ENCODE measurements around the gene SMIM32. TPM values are rescaled to one million over a fixed set of nuclear protein-coding genes. Genes with fewer than 3 reads are reported as not detected.

SMIM32 gene
- total and polyA plus RNA-seq, 2 experiments from 2014 or later, result not detected

GRCh38 chr5:136205061-136205702, 12.2 kb upstream of the SMIM32 start:
- in situ Hi-C loops (cut with MboI), result loop anchor here (25.0 kb wide), 1 partner anchor 643 kb away; no protein-coding TSS in a partner anchor
- no peak for DNase-seq
- H3K79me2 ChIP-seq (ENCODE audit: insufficient read depth), result no peaks in the 10 kb centered on the region
- H3K4me1 ChIP-seq (ENCODE audit: insufficient read depth), result no peaks in the 10 kb centered on the region
- TF ChIP-seq EZH2phosphoT487 (IDR thresholded peaks at IDR 0.05; ENCODE audit: insufficient read depth, low read depth), result no peak
- no peak for TF ChIP-seq EZH2 (IDR thresholded peaks at IDR 0.05; ENCODE audit: insufficient read depth, poor library complexity, severe bottlenecking)
- no peaks in the 10 kb centered on the region for H3K36me3 ChIP-seq (ENCODE audit: low read depth)
- H3K9me3 ChIP-seq (ENCODE audit: low read depth), result no peaks in the 10 kb centered on the region
- WGBS, 2 experiments (ENCODE audit: low coverage in 1 of 2, low lambda C conversion rate in 2 of 2, missing lambda C conversion rate in 2 of 2), result 83 to 87% methylated on average over 8 of the region's 8 CpGs
- H4K20me1 ChIP-seq (ENCODE audit: insufficient read depth), result no peaks in the 10 kb centered on the region
- no peak overlapping the region for H3K4me2 ChIP-seq (ENCODE audit: unreplicated experiment)
- H3F3A ChIP-seq (ENCODE audit: insufficient read depth), result no peaks in the 10 kb centered on the region
- no peak overlapping the region for H2AFZ ChIP-seq
- H3K4me3 ChIP-seq, result no peak overlapping the region
- H3K9ac ChIP-seq, result no peak overlapping the region
- H3K27ac ChIP-seq, result no peak overlapping the region
- H3K9me2 ChIP-seq (ENCODE audit: insufficient read depth), result no peaks in the 10 kb centered on the region
- H3K27me3 ChIP-seq (replicated peaks; ENCODE audit: insufficient read depth), result no peaks in the 10 kb centered on the region

DNA sequence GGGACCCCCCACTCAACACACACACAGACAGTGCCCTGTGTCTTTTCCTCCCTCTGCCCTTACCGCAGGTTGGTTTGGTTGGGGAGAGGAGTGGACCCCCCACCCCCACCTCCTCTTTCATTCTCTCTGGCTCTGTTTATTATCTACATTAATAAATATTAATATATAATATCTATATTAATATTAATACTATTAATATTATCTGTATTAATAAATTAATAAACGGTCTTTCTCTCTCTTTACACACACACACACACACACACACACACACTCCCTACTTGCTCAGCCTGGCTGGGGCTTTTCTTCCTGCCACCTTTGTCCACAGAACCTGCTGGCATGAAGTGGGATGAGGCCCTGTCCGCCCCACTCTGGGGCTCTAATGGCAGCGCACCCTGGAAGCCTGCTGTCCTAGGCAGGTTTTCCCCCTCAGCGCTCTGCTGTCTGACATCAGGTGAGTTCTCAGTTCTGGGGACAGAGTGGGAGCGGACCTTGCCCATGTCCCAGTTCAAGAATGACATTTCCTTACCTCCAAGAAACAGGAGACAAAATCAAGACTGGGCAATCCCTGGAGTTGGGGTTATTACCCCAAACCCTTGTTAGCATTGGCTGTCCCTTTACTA, 10.5 kb upstream of the SMIM32 start:
- H3K4me1 ChIP-seq (ENCODE audit: insufficient read depth), result no peaks in the 10 kb centered on the region
- no peaks in the 10 kb centered on the region for H3K9me3 ChIP-seq (ENCODE audit: low read depth)
- no peaks in the 10 kb centered on the region for H3F3A ChIP-seq (ENCODE audit: insufficient read depth)
- H3K27ac ChIP-seq, result no peak overlapping the region
- no peak overlapping the region for H3K4me2 ChIP-seq (ENCODE audit: unreplicated experiment)
- DNase-seq, result no peak
- no peak overlapping the region for H3K4me3 ChIP-seq
- no peak overlapping the region for H3K9ac ChIP-seq
- no peaks in the 10 kb centered on the region for H4K20me1 ChIP-seq (ENCODE audit: insufficient read depth)
- H3K36me3 ChIP-seq (ENCODE audit: low read depth), result no peaks in the 10 kb centered on the region
- in situ Hi-C loops (cut with MboI), result loop anchor here (25.0 kb wide), 1 partner anchor 641 kb away; no protein-coding TSS in a partner anchor
- H3K9me2 ChIP-seq (ENCODE audit: insufficient read depth), result no peaks in the 10 kb centered on the region
- H3K79me2 ChIP-seq (ENCODE audit: insufficient read depth), result no peaks in the 10 kb centered on the region
- TF ChIP-seq EZH2 (IDR thresholded peaks at IDR 0.05; ENCODE audit: insufficient read depth, poor library complexity, severe bottlenecking), result no peak
- TF ChIP-seq EZH2phosphoT487 (IDR thresholded peaks at IDR 0.05; ENCODE audit: insufficient read depth, low read depth), result no peak
- 88 to 98% methylated on average over 6 of the region's 6 CpGs for WGBS, 2 experiments (ENCODE audit: low coverage in 1 of 2, low lambda C conversion rate in 2 of 2, missing lambda C conversion rate in 2 of 2)
- H3K27me3 ChIP-seq (replicated peaks; ENCODE audit: insufficient read depth), result no peaks in the 10 kb centered on the region
- H2AFZ ChIP-seq, result no peak overlapping the region

- Histone ChIP-seq H4K20me1 (ENCODE audit: insufficient read depth) (no peaks in the 10 kb centered on the region), H3K36me3 (ENCODE audit: low read depth) (no peaks in the 10 kb centered on the region), H3K4me1 (ENCODE audit: insufficient read depth) (no peaks in the 10 kb centered on the region), H3K4me3 (no peak overlapping the region), H3K4me2 (ENCODE audit: unreplicated experiment) (no peak overlapping the region), H2AFZ (no peak overlapping the region), H3K27ac (no peak overlapping the region), H3K9ac (no peak overlapping the region), H3K9me2 (ENCODE audit: insufficient read depth) (no peaks in the 10 kb centered on the region), H3K27me3 (replicated peaks; ENCODE audit: insufficient read depth) (no peaks in the 10 kb centered on the region), H3K9me3 (ENCODE audit: low read depth) (no peaks in the 10 kb centered on the region), H3F3A (ENCODE audit: insufficient read depth) (no peaks in the 10 kb centered on the region), H3K79me2 (ENCODE audit: insufficient read depth) (no peaks in the 10 kb centered on the region)
- DNase-seq, result no peak
- no peak for TF ChIP-seq EZH2phosphoT487 (IDR thresholded peaks at IDR 0.05; ENCODE audit: insufficient read depth, low read depth)
- TF ChIP-seq EZH2 (IDR thresholded peaks at IDR 0.05; ENCODE audit: insufficient read depth, poor library complexity, severe bottlenecking), result no peak
- in situ Hi-C loops (cut with MboI), result loop anchor here (25.0 kb wide), 1 partner anchor 640 kb away; no protein-coding TSS in a partner anchor
- 46 to 54% methylated on average over 13 of the region's 13 CpGs for WGBS, 2 experiments (ENCODE audit: low coverage in 1 of 2, low lambda C conversion rate in 2 of 2, missing lambda C conversion rate in 2 of 2)
Measured at GRCh38 chr5:136202469-136203205, 9.7 kb upstream of the SMIM32 start.

- Histone ChIP-seq H4K20me1 (ENCODE audit: insufficient read depth) (no peaks in the 10 kb centered on the region), H3K4me3 (no peak overlapping the region), H2AFZ (no peak overlapping the region), H3K9ac (no peak overlapping the region), H3K4me1 (ENCODE audit: insufficient read depth) (no peaks in the 10 kb centered on the region), H3K27ac (no peak overlapping the region), H3K36me3 (ENCODE audit: low read depth) (no peaks in the 10 kb centered on the region), H3K4me2 (ENCODE audit: unreplicated experiment) (no peak overlapping the region), H3K79me2 (ENCODE audit: insufficient read depth) (no peaks in the 10 kb centered on the region), H3F3A (ENCODE audit: insufficient read depth) (no peaks in the 10 kb centered on the region), H3K9me2 (ENCODE audit: insufficient read depth) (no peaks in the 10 kb centered on the region), H3K27me3 (replicated peaks; ENCODE audit: insufficient read depth) (no peaks in the 10 kb centered on the region), H3K9me3 (ENCODE audit: low read depth) (no peaks in the 10 kb centered on the region)
- 62 to 65% methylated on average over 4 of the region's 4 CpGs for WGBS, 2 experiments (ENCODE audit: low coverage in 1 of 2, low lambda C conversion rate in 2 of 2, missing lambda C conversion rate in 2 of 2)
- TF ChIP-seq EZH2 (IDR thresholded peaks at IDR 0.05; ENCODE audit: insufficient read depth, poor library complexity, severe bottlenecking), result no peak
- no peak for TF ChIP-seq EZH2phosphoT487 (IDR thresholded peaks at IDR 0.05; ENCODE audit: insufficient read depth, low read depth)
- in situ Hi-C loops (cut with MboI), result loop anchor here (25.0 kb wide), 1 partner anchor 640 kb away; no protein-coding TSS in a partner anchor
- no peak for DNase-seq
Measured at GRCh38 chr5:136201870-136202269, 8.9 kb upstream of the SMIM32 start.
